ENCODE measurements around the gene ADAM8.
"Not testable (repeated sequence)": the region's sequence is repeated elsewhere in the genome, so short reads cannot be mapped to it uniquely, and the experiment has no call there.

Gene ADAM8

GRCh38 chr10:133234796-133235195 lies 41.9 kb downstream of the ADAM8 start:
- DNase-seq (ENCODE audit: extremely low read depth in 1 of 2, low read depth in 1 of 2): not testable (repeated sequence)

GRCh38 chr10:133231946-133232574 lies 44.6 kb downstream of the ADAM8 start:
- DNase-seq (ENCODE audit: extremely low read depth in 1 of 2, low read depth in 1 of 2): no peak

- DNase-seq (ENCODE audit: extremely low read depth in 1 of 2, low read depth in 1 of 2): no peak
These were observed 45.3 kb downstream of the ADAM8 start for GRCh38 chr10:133231244-133231945.

GRCh38 chr10:133230387-133231195 lies 46.1 kb downstream of the ADAM8 start:
- no peak for DNase-seq (ENCODE audit: extremely low read depth in 1 of 2, low read depth in 1 of 2)

GRCh38 chr10:133230044-133230361 lies 46.7 kb downstream of the ADAM8 start, which contains the start of gene UTF1:
Gene UTF1, plus strand, starts transcription at chr10:133230217. Its CDS starts 72 bp downstream, at chr10:133230289.
- no peak for DNase-seq (ENCODE audit: extremely low read depth in 1 of 2, low read depth in 1 of 2)

GRCh38 chr10:133229265-133230043 lies 47.2 kb downstream of the ADAM8 start:
- DNase-seq (ENCODE audit: extremely low read depth in 1 of 2, low read depth in 1 of 2): no peak

GRCh38 chr10:133227256-133227655 lies 49.4 kb downstream of the ADAM8 start:
- DNase-seq (ENCODE audit: extremely low read depth in 1 of 2, low read depth in 1 of 2): no peak

- no peak for DNase-seq (ENCODE audit: extremely low read depth in 1 of 2, low read depth in 1 of 2)
These were observed 50.3 kb downstream of the ADAM8 start for GRCh38 chr10:133226251-133226808.

- DNase-seq (ENCODE audit: extremely low read depth in 1 of 2, low read depth in 1 of 2): no peak
These were observed 50.9 kb downstream of the ADAM8 start for GRCh38 chr10:133225707-133226191.

- DNase-seq (ENCODE audit: extremely low read depth in 1 of 2, low read depth in 1 of 2): no peak
These were observed 51.8 kb downstream of the ADAM8 start for GRCh38 chr10:133224756-133225372.

- no peak for DNase-seq (ENCODE audit: extremely low read depth in 1 of 2, low read depth in 1 of 2)
These were observed 52.6 kb downstream of the ADAM8 start for GRCh38 chr10:133224076-133224475.

GRCh38 chr10:133221756-133222155 lies 54.9 kb downstream of the ADAM8 start:
- DNase-seq (ENCODE audit: extremely low read depth in 1 of 2, low read depth in 1 of 2): not testable (repeated sequence)

- no peak for DNase-seq (ENCODE audit: extremely low read depth in 1 of 2, low read depth in 1 of 2)
These were observed 55.3 kb downstream of the ADAM8 start for GRCh38 chr10:133221331-133221730.

GRCh38 chr10:133219782-133220181 lies 56.9 kb downstream of the ADAM8 start:
- no peak for DNase-seq (ENCODE audit: extremely low read depth in 1 of 2, low read depth in 1 of 2)

- DNase-seq (ENCODE audit: extremely low read depth in 1 of 2, low read depth in 1 of 2): no peak
These were observed 57.8 kb downstream of the ADAM8 start for GRCh38 chr10:133218891-133219290.

GRCh38 chr10:133217800-133218589 lies 58.7 kb downstream of the ADAM8 start:
- DNase-seq (ENCODE audit: extremely low read depth in 1 of 2, low read depth in 1 of 2): no peak

- DNase-seq (ENCODE audit: extremely low read depth in 1 of 2, low read depth in 1 of 2): no peak
These were observed 59.9 kb downstream of the ADAM8 start for GRCh38 chr10:133216776-133217175.

GRCh38 chr10:133215586-133215985 lies 61.1 kb downstream of the ADAM8 start:
- DNase-seq (ENCODE audit: extremely low read depth in 1 of 2, low read depth in 1 of 2): no peak

All from activated CD8-positive, alpha-beta memory T cell treated with anti-CD3 and anti-CD28 coated beads for 1 hour (primary cell).